H9 (cell line): Measurements from ENCODE around the gene ANKRD35. TPM values are rescaled to one million over a fixed set of nuclear protein-coding genes. Genes with fewer than 3 reads are reported as not detected.

Source experiments
- DNase-seq: peaks from one replicate; pipeline ENCODE4 v3.0.0-alpha.2; 2017
- H2AFZ ChIP-seq: one replicate; pipeline ENCODE4 v1.6.1; 2013; ENCODE audit warnings: mild to moderate bottlenecking, low read length, control low read depth, moderate library complexity
- H2AK5ac ChIP-seq: 2 replicates; pipeline ENCODE4 v1.6.1; 2013; ENCODE audit warnings: low read length, control low read depth, mixed read lengths; ENCODE audit not compliant: insufficient read length
- H2BK120ac ChIP-seq: one replicate; pipeline ENCODE4 v1.6.1; 2013; ENCODE audit warnings: low read depth, mild to moderate bottlenecking, low read length, control low read depth, inconsistent platforms; ENCODE audit not compliant: poor library complexity, severe bottlenecking
- H2BK12ac ChIP-seq: 2 replicates; pipeline ENCODE4 v1.6.1; 2013; ENCODE audit warnings: low read length, control low read depth, mixed read lengths, low read depth; ENCODE audit not compliant: insufficient read length
- H2BK15ac ChIP-seq: 2 replicates; pipeline ENCODE4 v1.6.1; 2013; ENCODE audit warnings: low read depth, low read length, control low read depth
- H2BK20ac ChIP-seq: one replicate; pipeline ENCODE4 v1.6.1; 2013; ENCODE audit warnings: low read depth, mild to moderate bottlenecking, low read length, control low read depth, inconsistent platforms; ENCODE audit not compliant: poor library complexity, severe bottlenecking
- H2BK5ac ChIP-seq: 2 replicates; pipeline ENCODE4 v1.6.1; 2013; ENCODE audit warnings: low read length, control low read depth, mixed read lengths; ENCODE audit not compliant: insufficient read length
- H3K14ac ChIP-seq: 2 replicates; pipeline ENCODE4 v1.6.1; 2013; ENCODE audit warnings: low read length, control low read depth; ENCODE audit not compliant: insufficient read depth
- H3K18ac ChIP-seq: 2 replicates; pipeline ENCODE4 v1.6.1; 2013; ENCODE audit warnings: low read depth, mild to moderate bottlenecking, mixed read lengths, low read length, control low read depth; ENCODE audit not compliant: insufficient read length
- H3K23ac ChIP-seq: 2 replicates; pipeline ENCODE4 v1.6.1; 2013; ENCODE audit warnings: low read length, control low read depth, mixed read lengths, low read depth; ENCODE audit not compliant: insufficient read length
- H3K23me2 ChIP-seq: 2 replicates; pipeline ENCODE4 v1.6.1; 2013; ENCODE audit warnings: low read depth, mild to moderate bottlenecking, mixed read lengths, low read length, control low read depth; ENCODE audit not compliant: insufficient read length, poor library complexity, severe bottlenecking
- H3K27ac ChIP-seq: 2 replicates; pipeline ENCODE4 v1.5.1; 2013; ENCODE audit warnings: low read length, control low read depth, mixed read lengths, low read depth; ENCODE audit not compliant: insufficient read length
- H3K27me3 ChIP-seq: 2 replicates; pipeline ENCODE4 v1.6.1; 2013; ENCODE audit warnings: low read length, control low read depth, inconsistent platforms; ENCODE audit not compliant: insufficient read depth
- H3K4ac ChIP-seq: 2 replicates; pipeline ENCODE4 v1.6.1; 2013; ENCODE audit warnings: low read depth, mild to moderate bottlenecking, control low read depth, inconsistent platforms, low read length, moderate library complexity
- H3K4me1 ChIP-seq: 2 replicates; pipeline ENCODE4 v1.6.1; 2013; ENCODE audit warnings: low read length, control low read depth, inconsistent platforms; ENCODE audit not compliant: insufficient read depth
- H3K4me2 ChIP-seq: 2 replicates; pipeline ENCODE4 v1.6.1; 2013; ENCODE audit warnings: low read length, control low read depth, mixed read lengths; ENCODE audit not compliant: insufficient read length, insufficient read depth
- H3K56ac ChIP-seq: 2 replicates; pipeline ENCODE4 v1.6.1; 2013; ENCODE audit warnings: low read depth, mild to moderate bottlenecking, mixed read lengths, low read length, control low read depth; ENCODE audit not compliant: insufficient read length
- H3K79me1 ChIP-seq: 2 replicates; pipeline ENCODE4 v1.6.1; 2013; ENCODE audit warnings: low read depth, mild to moderate bottlenecking, moderate library complexity, low read length, control low read depth, inconsistent platforms; ENCODE audit not compliant: insufficient read depth, poor library complexity, severe bottlenecking
- H3K79me2 ChIP-seq: 2 replicates; pipeline ENCODE4 v1.6.1; 2013; ENCODE audit warnings: low read length, control low read depth, inconsistent platforms; ENCODE audit not compliant: insufficient read depth
- H3K9ac ChIP-seq: 2 replicates; pipeline ENCODE4 v1.6.1; 2013; ENCODE audit warnings: low read length, control low read depth, mixed read lengths; ENCODE audit not compliant: insufficient read length; ENCODE audit errors: extremely low read depth
- H3K9me3 ChIP-seq: one replicate; pipeline ENCODE4 v1.6.1; 2013; ENCODE audit warnings: low read depth, low read length, inconsistent platforms; ENCODE audit not compliant: control insufficient read depth
- H3T11ph ChIP-seq: one replicate; pipeline ENCODE4 v1.6.1; 2013; ENCODE audit warnings: mild to moderate bottlenecking, low read length, control low read depth, inconsistent platforms
- H4K20me1 ChIP-seq: one replicate; pipeline ENCODE4 v1.6.1; 2013; ENCODE audit not compliant: control insufficient read depth, insufficient read length, insufficient read depth
- H4K5ac ChIP-seq: 2 replicates; pipeline ENCODE4 v1.6.1; 2013; ENCODE audit warnings: low read depth, mild to moderate bottlenecking, mixed read lengths, low read length, control low read depth; ENCODE audit not compliant: insufficient read length
- H4K8ac ChIP-seq: replicated peaks from 2 replicates; pipeline ENCODE4 v1.6.1; 2013; ENCODE audit warnings: low read length, control low read depth, mixed read lengths, low read depth; ENCODE audit not compliant: insufficient read length
- H4K91ac ChIP-seq: 2 replicates; pipeline ENCODE4 v1.6.1; 2013; ENCODE audit warnings: low read depth, mild to moderate bottlenecking, moderate library complexity, mixed read lengths, low read length, control low read depth; ENCODE audit not compliant: insufficient read length
- H3K27ac Mint-ChIP-seq, 3 experiments: 2 replicates in 2 of 3; 3 replicates in 1 of 3; pipeline ENCODE4 v1.8.0; 2020 to 2021; ENCODE audit warnings: mixed read lengths in 3 of 3, mild to moderate bottlenecking in 1 of 3, moderate library complexity in 1 of 3
- H3K27me3 Mint-ChIP-seq: 2 replicates; pipeline ENCODE4 v1.8.0; 2021; ENCODE audit warnings: low read depth, mild to moderate bottlenecking, moderate library complexity, mixed read lengths
- H3K36me3 Mint-ChIP-seq, 3 experiments: 2 replicates in 2 of 3; 3 replicates in 1 of 3; pipeline ENCODE4 v1.8.0; 2020 to 2021; ENCODE audit warnings: low read depth in 3 of 3, mixed read lengths in 3 of 3; ENCODE audit not compliant: insufficient read depth in 1 of 3
- H3K4me1 Mint-ChIP-seq, 2 experiments: 2 replicates each; pipeline ENCODE4 v1.8.0; 2020; ENCODE audit warnings: mixed read lengths in 2 of 2
- H3K4me3 Mint-ChIP-seq, 2 experiments: 2 replicates in 1 of 2; 3 replicates in 1 of 2; pipeline ENCODE4 v1.8.0; 2020 to 2021; ENCODE audit warnings: mild to moderate bottlenecking in 2 of 2, mixed read lengths in 2 of 2, moderate library complexity in 1 of 2
- H3K9me3 Mint-ChIP-seq, 2 experiments: 2 replicates in 1 of 2; 3 replicates in 1 of 2; pipeline ENCODE4 v1.8.0; 2020; ENCODE audit warnings: mild to moderate bottlenecking in 2 of 2, mixed read lengths in 2 of 2, moderate library complexity in 1 of 2
- WGBS: extraction: QIAGEN DNeasy Blood & Tissue Kit; methylation state at CpG from one replicate; pipeline ENCODE4 v1.1.7; 2013; ENCODE audit warnings: missing lambda C conversion rate, low lambda C conversion rate, mixed read lengths; ENCODE audit not compliant: insufficient read length; ENCODE audit errors: extremely low coverage; 5-methylcytosine and 5-hydroxymethylcytosine counted together
- total RNA-seq: library from RNA; stranded (reverse); gene quantifications from 2 replicates; pipeline ENCODE4 v1.2.1, GENCODE V29; 2021
- TF ChIP-seq, protein P1 (sequence below): fragments of 200-600 bp; sonication (generic); conservative IDR thresholded peaks from 3 replicates; pipeline ENCODE4 v1.8.0; 2021; ENCODE audit warnings: antibody characterized with exemption, mild to moderate bottlenecking

Gene ANKRD35
- total RNA-seq, 1 experiment from 2014 or later = 0.28 TPM

DNA sequence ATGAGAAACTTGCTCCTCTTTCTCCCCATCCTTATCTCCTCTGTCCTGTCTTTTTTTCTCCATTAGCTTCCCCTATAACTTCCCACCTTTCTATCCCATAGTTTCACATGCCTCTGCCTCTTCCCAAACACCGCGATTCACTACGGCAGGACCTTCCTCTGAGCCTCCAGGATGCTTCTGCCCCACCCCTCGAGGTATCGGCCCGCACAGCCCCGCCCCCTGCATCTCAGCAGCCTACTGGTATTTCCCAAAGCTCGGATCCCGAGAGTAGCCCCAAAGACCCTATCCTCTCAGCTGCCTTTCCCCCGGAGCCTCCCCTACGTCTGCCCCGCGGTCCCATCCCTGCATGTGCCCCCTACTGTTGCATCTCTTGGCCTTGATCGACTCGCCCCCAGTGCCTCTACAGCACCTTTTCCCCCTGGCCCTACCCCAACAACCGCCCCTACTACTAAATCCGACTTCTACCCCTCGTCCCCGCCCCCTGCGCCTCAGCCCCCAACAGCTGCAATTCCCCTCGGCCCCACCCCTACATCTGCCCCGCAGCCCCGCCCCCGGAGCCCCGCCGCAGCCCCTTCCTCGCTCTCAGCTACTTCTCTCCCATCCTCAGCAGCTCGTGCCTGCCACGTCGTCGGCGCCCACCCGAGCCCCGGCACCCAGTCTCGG, 27.3 kb downstream of the ANKRD35 start:
- Histone ChIP-seq H3K9me3 (no peaks in the 10 kb centered on the region), H4K20me1 (no peaks in the 10 kb centered on the region), H4K91ac (no peak overlapping the region), H3K4me2 (peak overlapping the region; percentile 86), H3K56ac (no peak overlapping the region), H2AFZ (no peak overlapping the region), H3K4ac (no peak overlapping the region), H3K79me2 (no peaks in the 10 kb centered on the region), H2AK5ac (no peak overlapping the region), H4K5ac (no peak overlapping the region), H2BK20ac (no peak overlapping the region), H3K27ac (no peak overlapping the region), H4K8ac (no peak overlapping the region), H3K79me1 (peaks cover 3% of the 10 kb centered on the region), H2BK12ac (no peak overlapping the region), H3T11ph (no peak overlapping the region), H3K9ac (peak overlapping the region; percentile 64), H3K23ac (no peak overlapping the region), H3K14ac (peak overlapping the region; percentile 81; the same call in 1 of the 2 replicates), H2BK120ac (no peak overlapping the region), H3K27me3 (no peaks in the 10 kb centered on the region), H3K18ac (peak overlapping the region; percentile 90), H2BK5ac (no peak overlapping the region), H3K23me2 (no peaks in the 10 kb centered on the region), H3K4me1 (peaks cover 4% of the 10 kb centered on the region; the same call in 1 of the 2 replicates), H2BK15ac (no peak overlapping the region)
- peak; percentile 92 for DNase-seq
- H3K27me3 Mint-ChIP-seq = peaks cover under 1% of the 10 kb centered on the region; the same call in 1 of the 2 replicates
- peaks cover 4 to 5% of the 10 kb centered on the region in 2 experiments; a peak in 4 of 5 replicates for H3K9me3 Mint-ChIP-seq
- TF ChIP-seq, protein P1, sequence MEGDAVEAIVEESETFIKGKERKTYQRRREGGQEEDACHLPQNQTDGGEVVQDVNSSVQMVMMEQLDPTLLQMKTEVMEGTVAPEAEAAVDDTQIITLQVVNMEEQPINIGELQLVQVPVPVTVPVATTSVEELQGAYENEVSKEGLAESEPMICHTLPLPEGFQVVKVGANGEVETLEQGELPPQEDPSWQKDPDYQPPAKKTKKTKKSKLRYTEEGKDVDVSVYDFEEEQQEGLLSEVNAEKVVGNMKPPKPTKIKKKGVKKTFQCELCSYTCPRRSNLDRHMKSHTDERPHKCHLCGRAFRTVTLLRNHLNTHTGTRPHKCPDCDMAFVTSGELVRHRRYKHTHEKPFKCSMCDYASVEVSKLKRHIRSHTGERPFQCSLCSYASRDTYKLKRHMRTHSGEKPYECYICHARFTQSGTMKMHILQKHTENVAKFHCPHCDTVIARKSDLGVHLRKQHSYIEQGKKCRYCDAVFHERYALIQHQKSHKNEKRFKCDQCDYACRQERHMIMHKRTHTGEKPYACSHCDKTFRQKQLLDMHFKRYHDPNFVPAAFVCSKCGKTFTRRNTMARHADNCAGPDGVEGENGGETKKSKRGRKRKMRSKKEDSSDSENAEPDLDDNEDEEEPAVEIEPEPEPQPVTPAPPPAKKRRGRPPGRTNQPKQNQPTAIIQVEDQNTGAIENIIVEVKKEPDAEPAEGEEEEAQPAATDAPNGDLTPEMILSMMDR = no peak
- H3K36me3 Mint-ChIP-seq = peaks cover 37 to 39% (median 38%) of the 10 kb centered on the region in 3 experiments
- peak overlapping the region; percentile 92 to 97 for H3K4me3 Mint-ChIP-seq
- WGBS = no CpG with 5 or more reads among the region's 35 CpGs
- peak overlapping the region; percentile 95 to 98 (median 98); a peak in 6 of 7 replicates for H3K27ac Mint-ChIP-seq
- H3K4me1 Mint-ChIP-seq = peaks cover 7 to 14% of the 10 kb centered on the region in 2 experiments
